IPS-15b (cell line): ENCODE measurements around the gene FAM76A.
"Not testable (repeated sequence)": the region's sequence is repeated elsewhere in the genome, so short reads cannot be mapped to it uniquely, and the experiment has no call there.

ENCODE experiments used
- H3K27me3 ChIP-seq: one replicate; pipeline ENCODE4 v1.6.1; 2013; ENCODE audit warnings: low read length; ENCODE audit not compliant: control insufficient read depth, insufficient read depth
- H3K36me3 ChIP-seq: one replicate; pipeline ENCODE4 v1.6.1; 2013; ENCODE audit warnings: low read length; ENCODE audit not compliant: control insufficient read depth, insufficient read depth
- H3K4me1 ChIP-seq: one replicate; pipeline ENCODE4 v1.6.1; 2013; ENCODE audit warnings: mild to moderate bottlenecking, low read length; ENCODE audit not compliant: control insufficient read depth, insufficient read depth
- H3K4me3 ChIP-seq: one replicate; pipeline ENCODE4 v1.5.1; 2013; ENCODE audit warnings: low read depth, low read length
- H3K9ac ChIP-seq: one replicate; pipeline ENCODE4 v1.6.1; 2013; ENCODE audit warnings: low read depth, mild to moderate bottlenecking, low read length
- H3K9me3 ChIP-seq: one replicate; pipeline ENCODE4 v1.6.1; 2013; ENCODE audit warnings: mild to moderate bottlenecking, low read length; ENCODE audit not compliant: control insufficient read depth, insufficient read depth

The FAM76A gene

DNA sequence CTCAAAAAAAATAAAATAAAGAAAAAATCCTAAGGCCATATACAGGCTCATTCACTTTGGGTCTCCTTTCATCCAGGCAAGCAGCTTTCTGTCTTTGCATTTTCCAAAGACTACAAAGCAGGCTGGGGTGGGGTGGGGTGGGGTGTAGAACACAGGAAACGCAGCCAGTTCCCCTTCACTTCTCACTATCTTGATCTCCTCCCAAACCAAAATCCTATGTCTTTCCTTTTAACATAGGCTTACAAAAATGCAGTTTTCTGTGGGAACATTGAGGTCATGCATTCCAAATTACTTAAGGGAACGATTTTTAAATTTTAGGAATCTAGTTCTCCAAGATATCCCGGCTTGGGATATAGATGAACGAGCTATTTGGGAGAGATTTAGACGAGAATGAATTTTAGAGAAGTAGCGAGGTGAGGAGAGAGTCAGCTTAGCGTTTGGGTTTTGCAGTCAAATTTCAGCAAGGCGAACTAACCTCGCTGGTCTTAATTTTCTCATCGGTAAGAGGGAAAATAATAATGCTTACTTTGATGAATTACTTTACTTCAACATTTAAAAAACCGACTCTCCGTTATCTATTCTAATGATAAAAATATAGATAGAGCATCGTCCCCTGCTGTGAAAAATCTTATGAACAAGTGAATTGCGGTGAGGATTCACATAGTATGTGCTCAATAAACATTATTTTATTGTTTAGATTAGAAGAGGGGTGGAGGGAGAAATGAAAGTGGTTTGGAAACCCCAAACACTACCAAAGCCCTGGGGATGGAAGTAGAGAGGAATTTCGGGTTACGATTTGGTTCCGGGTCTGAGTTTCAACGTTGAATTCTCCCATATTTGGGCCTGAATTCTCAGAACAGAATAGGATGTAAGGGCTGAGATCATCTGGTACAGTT is 46.5 kb downstream of the FAM76A start:
- Histone ChIP-seq H3K9me3 (no peaks in the 10 kb centered on the region), H3K4me3 (peak overlapping the region; percentile 60), H3K9ac (no peak overlapping the region), H3K36me3 (no peaks in the 10 kb centered on the region), H3K27me3 (no peaks in the 10 kb centered on the region), H3K4me1 (peaks cover 5% of the 10 kb centered on the region)

DNA sequence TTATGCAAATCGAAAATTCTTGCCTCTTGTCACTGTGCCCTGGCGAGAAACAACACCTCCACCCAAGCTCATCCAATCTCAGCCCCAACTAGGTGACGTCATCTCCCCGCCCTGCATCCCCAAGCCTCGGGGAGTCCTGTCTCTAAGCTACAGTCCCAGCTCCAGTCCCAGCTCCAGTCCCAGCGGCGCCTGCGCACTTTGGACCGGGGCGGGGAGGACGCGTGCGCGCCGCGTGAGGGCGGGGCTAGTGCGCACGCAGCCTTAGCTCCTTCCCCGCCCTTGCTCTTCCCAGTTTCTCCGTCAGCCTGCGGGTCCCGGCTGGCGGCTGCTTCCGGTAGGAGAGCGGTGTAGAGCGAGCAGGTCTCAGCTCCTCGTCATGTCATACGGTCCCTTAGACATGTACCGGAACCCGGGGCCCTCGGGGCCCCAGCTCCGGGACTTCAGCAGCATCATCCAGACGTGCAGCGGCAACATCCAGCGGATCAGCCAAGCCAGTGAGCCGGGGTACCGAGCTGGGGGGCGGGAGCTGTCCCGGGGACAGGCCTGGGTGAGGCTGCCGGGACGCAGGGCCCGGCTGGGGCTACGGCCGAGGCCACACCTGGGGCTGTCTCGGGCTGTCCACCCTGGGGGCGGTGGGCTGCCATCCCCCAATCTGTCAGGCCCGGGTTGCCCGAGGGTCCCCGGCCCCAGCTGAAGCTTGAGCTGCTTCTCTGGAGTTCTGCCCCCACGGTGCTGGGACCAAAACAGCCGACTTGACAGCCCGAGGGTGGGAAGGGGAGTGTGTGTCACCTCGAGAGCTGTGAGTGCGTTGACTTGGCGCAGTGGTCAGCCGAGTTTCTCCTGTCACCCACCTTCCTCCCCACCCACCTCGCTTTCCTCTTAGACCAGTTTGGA is 47.4 kb downstream of the FAM76A start, which contains the start of gene STX12:
Gene STX12 (plus strand): TSS at position 288 of the 894 bp plus-strand sequence. CDS start 89 bp downstream, at position 377.
- no peaks in the 10 kb centered on the region for H3K36me3 ChIP-seq

DNA sequence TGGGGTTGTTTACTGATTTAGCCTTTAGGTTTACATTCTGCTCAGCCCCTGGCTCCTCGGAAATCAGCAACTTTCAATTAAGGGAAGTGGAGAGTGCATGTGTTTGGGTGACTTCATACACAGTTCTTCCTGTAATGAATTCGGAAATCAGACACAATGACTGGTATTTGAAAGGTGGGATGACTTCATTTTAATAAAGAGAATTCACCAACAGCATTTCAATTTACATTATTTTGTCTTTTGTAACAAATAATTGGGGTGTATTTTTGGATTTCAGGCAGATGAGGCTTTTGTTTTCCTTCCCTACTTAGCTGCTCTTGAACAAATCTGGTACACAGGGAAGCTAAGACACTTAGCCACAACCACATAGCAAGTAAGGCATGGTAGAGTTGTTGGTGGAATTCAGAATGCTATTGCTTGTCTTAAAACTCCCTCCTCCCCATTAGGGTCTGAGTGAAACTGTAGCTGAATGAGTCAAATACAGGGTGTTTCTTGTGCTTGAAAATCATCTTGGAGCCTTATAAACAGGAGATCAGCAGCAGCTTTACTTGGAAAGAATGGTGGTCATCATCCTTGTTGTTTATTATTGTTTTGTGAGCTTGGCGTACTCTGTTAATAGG is 48.2 kb downstream of the FAM76A start:
- Histone ChIP-seq H3K27me3 (no peaks in the 10 kb centered on the region), H3K9me3 (no peaks in the 10 kb centered on the region), H3K4me1 (peaks cover 5% of the 10 kb centered on the region), H3K4me3 (peak overlapping the region; percentile 94), H3K9ac (peak overlapping the region; percentile 81), H3K36me3 (no peaks in the 10 kb centered on the region)

More for the DNA sequence above, 47.4 kb downstream of the FAM76A start, which contains the start of gene STX12:
- H3K4me3 ChIP-seq, result peak within 1 kb of the TSS; percentile 94
- no peaks in the 10 kb centered on the region for H3K9me3 ChIP-seq
- peaks cover 5% of the 10 kb centered on the region for H3K4me1 ChIP-seq
- peak within 1 kb of the TSS; percentile 81 for H3K9ac ChIP-seq
- H3K27me3 ChIP-seq, result no peaks in the 10 kb centered on the region

GRCh38 chr1:27774654-27775053 is 48.9 kb downstream of the FAM76A start:
- H3K4me3 ChIP-seq, result no peak overlapping the region
- no peaks in the 10 kb centered on the region for H3K9me3 ChIP-seq
- peaks cover 5% of the 10 kb centered on the region for H3K4me1 ChIP-seq
- no peak overlapping the region for H3K9ac ChIP-seq
- no peaks in the 10 kb centered on the region for H3K36me3 ChIP-seq
- no peaks in the 10 kb centered on the region for H3K27me3 ChIP-seq

GRCh38 chr1:27775336-27775735 is 49.6 kb downstream of the FAM76A start:
- H3K27me3 ChIP-seq, H3K36me3 ChIP-seq, H3K4me3 ChIP-seq, H3K9ac ChIP-seq, H3K9me3 ChIP-seq, H3K4me1 ChIP-seq: not testable (repeated sequence)

- H3K9ac ChIP-seq, H3K9me3 ChIP-seq, H3K4me3 ChIP-seq, H3K27me3 ChIP-seq, H3K4me1 ChIP-seq, H3K36me3 ChIP-seq: not testable (repeated sequence)
Measured at GRCh38 chr1:27776276-27776675, 50.5 kb downstream of the FAM76A start.

DNA sequence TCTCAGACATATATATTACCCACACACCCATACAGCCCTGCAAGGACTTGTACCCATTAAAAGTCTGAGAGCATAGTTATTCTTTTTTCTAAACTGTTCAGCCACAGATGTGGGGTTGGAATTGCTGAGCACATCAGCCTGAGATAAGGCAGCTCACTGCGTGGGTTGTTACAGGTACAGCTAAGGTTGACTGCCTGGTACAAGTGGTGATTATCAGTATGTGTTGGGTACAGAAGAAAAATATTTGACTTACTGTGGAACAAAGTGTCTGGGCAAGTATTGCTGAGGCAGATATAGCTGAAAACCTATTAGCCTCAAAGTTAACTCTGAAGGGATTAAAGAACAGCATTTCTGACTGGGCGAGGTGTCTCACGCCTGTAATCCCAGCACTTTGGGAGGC is 52.3 kb downstream of the FAM76A start:
- H3K9me3 ChIP-seq, result no peaks in the 10 kb centered on the region
- no peaks in the 10 kb centered on the region for H3K36me3 ChIP-seq
- peaks cover 5% of the 10 kb centered on the region for H3K4me1 ChIP-seq
- H3K9ac ChIP-seq, result no peak overlapping the region
- no peaks in the 10 kb centered on the region for H3K27me3 ChIP-seq
- no peak overlapping the region for H3K4me3 ChIP-seq

- Histone ChIP-seq H3K4me3 (no peak overlapping the region), H3K9ac (no peak overlapping the region), H3K9me3 (no peaks in the 10 kb centered on the region), H3K4me1 (peaks cover 2% of the 10 kb centered on the region), H3K27me3 (no peaks in the 10 kb centered on the region), H3K36me3 (no peaks in the 10 kb centered on the region)
Measured at GRCh38 chr1:27779122-27779521, 53.4 kb downstream of the FAM76A start.

- Histone ChIP-seq H3K4me3 (no peak overlapping the region), H3K9me3 (no peaks in the 10 kb centered on the region), H3K9ac (no peak overlapping the region), H3K27me3 (no peaks in the 10 kb centered on the region), H3K36me3 (no peaks in the 10 kb centered on the region), H3K4me1 (no peaks in the 10 kb centered on the region)
Measured at GRCh38 chr1:27782950-27783349, 57.2 kb downstream of the FAM76A start.

GRCh38 chr1:27784700-27785099 is 58.9 kb downstream of the FAM76A start:
- H3K4me3 ChIP-seq, result no peak overlapping the region
- no peaks in the 10 kb centered on the region for H3K9me3 ChIP-seq

DNA sequence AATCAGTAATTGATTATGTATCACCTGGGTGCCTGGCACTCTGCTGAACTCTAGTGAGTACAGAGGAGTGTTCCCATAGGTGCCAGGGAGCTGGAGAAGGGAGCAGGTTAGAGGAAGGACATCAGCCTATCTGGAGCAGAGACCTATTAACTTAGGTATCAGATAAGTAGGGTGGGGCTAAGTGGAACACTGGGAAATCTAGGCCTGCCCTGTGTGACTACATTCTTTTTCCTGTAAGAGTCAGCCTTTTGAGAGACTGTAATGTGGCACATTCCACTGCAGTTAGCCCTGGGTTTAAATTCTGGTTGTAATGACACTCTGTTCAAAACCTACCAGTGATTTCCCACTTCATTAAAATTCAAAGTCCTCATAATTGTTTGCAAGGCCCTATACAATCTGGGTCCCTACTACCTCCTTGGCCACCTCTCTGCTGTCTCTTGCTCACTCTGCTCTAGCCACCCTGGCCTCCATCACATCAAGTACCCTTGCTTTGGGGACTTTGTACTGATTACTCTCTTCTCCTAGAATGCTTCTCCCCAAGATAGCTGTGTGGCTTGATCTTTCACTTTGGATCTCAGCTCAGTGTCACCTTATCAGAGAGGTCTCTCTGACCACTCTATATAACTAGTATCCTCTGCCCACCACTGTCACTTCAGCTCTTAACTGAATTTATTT is 60.2 kb downstream of the FAM76A start:
- Histone ChIP-seq H3K4me3 (no peak overlapping the region), H3K9ac (no peak overlapping the region), H3K36me3 (no peaks in the 10 kb centered on the region), H3K9me3 (no peaks in the 10 kb centered on the region), H3K4me1 (no peaks in the 10 kb centered on the region), H3K27me3 (no peaks in the 10 kb centered on the region)

More at GRCh38 chr1:27784700-27785099, 58.9 kb downstream of the FAM76A start:
- no peaks in the 10 kb centered on the region for H3K4me1 ChIP-seq
- H3K27me3 ChIP-seq, result no peaks in the 10 kb centered on the region
- no peak overlapping the region for H3K9ac ChIP-seq
- no peaks in the 10 kb centered on the region for H3K36me3 ChIP-seq
